ENCODE results near the gene DYNLT5. TPM values are rescaled to one million over a fixed set of nuclear protein-coding genes. Genes with fewer than 3 reads are reported as not detected.
"Not testable (repeated sequence)": the region's sequence is repeated elsewhere in the genome, so short reads cannot be mapped to it uniquely, and the experiment has no call there.

DYNLT5 gene
- total RNA-seq, 1 donor from 2014 or later, result not detected

DNA sequence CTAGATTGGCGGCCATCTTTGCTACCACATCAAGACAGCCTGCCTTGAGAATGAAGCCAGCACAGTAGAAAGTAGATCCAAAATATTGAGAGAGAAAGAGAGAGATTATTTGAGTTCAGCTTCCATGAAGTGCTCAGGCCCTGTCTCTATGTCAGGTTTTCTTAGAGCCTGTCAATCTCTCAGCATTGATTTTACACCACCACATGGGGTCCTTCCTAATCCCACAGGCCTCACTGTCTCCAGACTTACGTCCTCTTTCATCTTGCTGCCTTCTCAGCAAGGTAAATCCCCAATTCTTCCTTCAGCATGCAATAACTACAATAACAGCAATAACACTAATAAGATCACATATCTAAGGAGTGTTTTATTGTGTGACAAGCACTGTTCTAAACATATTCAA is 21.0 kb downstream of the DYNLT5 start:
- DNase-seq (ENCODE audit: low read depth), result no peak
- no peak overlapping the region for H3K4me3 ChIP-seq (ENCODE audit: low read depth, low read length)
- TF ChIP-seq, protein P1, sequence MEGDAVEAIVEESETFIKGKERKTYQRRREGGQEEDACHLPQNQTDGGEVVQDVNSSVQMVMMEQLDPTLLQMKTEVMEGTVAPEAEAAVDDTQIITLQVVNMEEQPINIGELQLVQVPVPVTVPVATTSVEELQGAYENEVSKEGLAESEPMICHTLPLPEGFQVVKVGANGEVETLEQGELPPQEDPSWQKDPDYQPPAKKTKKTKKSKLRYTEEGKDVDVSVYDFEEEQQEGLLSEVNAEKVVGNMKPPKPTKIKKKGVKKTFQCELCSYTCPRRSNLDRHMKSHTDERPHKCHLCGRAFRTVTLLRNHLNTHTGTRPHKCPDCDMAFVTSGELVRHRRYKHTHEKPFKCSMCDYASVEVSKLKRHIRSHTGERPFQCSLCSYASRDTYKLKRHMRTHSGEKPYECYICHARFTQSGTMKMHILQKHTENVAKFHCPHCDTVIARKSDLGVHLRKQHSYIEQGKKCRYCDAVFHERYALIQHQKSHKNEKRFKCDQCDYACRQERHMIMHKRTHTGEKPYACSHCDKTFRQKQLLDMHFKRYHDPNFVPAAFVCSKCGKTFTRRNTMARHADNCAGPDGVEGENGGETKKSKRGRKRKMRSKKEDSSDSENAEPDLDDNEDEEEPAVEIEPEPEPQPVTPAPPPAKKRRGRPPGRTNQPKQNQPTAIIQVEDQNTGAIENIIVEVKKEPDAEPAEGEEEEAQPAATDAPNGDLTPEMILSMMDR (conservative IDR thresholded peaks at IDR 0.05; ENCODE audit: low read depth, low read length), result no peak

DNA sequence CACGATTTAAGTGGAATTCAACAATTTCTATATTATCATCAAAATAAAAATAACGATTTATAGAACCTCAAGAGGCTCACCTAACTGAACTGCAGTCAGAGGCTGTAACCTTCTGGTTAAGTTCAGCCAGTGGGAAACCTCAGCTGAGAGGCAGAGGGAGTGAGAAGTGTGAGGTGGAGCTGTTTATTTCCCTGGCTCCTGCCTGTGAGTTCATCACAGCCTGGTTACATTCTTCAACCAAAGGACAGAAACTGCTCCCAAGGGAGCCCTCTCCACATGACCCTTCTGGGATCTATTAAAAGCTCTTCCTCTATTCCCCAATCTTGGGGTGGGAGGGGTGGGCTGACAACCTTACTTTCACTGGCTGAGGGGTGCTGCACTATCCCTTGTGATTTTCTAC is 22.2 kb downstream of the DYNLT5 start:
- no peak for DNase-seq (ENCODE audit: low read depth)
- no peak overlapping the region for H3K4me3 ChIP-seq (ENCODE audit: low read depth, low read length)
- TF ChIP-seq, protein P1 (conservative IDR thresholded peaks at IDR 0.05; ENCODE audit: low read depth, low read length), result no peak

DNA sequence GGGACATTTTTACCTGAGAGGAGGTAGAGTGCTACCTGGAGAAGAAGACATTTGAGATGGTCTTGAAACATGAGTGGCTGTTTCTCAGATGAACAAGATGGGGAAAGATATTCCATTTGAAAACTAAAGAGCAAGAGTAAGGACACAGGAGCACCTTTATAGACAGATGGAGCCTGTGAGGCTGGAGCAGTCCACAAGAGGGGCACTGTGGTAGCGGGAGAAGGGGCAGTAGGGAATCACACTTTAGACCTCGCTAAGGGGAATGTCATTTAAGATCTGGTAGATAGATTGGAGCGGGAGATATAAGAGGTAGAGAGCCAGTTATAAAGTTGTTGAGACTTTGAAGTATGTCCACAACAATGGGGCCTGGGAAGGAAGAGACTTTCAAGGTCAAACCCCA is 23.4 kb downstream of the DYNLT5 start:
- DNase-seq (ENCODE audit: low read depth), result no peak
- TF ChIP-seq, protein P1 (conservative IDR thresholded peaks at IDR 0.05; ENCODE audit: low read depth, low read length), result no peak
- no peak overlapping the region for H3K4me3 ChIP-seq (ENCODE audit: low read depth, low read length)

DNA sequence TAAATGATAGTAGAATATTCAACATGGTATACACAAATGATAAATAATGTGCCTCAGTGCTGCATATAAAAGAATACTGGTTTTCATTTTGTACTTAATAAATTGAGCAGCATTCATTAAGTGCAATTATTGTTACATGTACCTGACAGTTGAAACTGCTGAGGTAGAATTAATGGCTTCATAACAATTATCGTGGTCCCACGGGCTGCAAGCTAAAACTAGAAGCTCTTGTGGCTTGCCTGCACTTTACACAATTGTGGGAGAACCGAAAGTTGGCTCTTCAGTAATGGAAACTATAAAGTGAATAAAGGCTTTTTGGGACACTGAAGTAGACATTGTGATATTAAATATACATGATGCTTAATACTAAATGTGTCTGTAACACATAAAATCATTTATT is 25.6 kb downstream of the DYNLT5 start:
- no peak for DNase-seq (ENCODE audit: low read depth)
- no peak overlapping the region for H3K4me3 ChIP-seq (ENCODE audit: low read depth, low read length)
- TF ChIP-seq, protein P1 (conservative IDR thresholded peaks at IDR 0.05; ENCODE audit: low read depth, low read length), result no peak

DNA sequence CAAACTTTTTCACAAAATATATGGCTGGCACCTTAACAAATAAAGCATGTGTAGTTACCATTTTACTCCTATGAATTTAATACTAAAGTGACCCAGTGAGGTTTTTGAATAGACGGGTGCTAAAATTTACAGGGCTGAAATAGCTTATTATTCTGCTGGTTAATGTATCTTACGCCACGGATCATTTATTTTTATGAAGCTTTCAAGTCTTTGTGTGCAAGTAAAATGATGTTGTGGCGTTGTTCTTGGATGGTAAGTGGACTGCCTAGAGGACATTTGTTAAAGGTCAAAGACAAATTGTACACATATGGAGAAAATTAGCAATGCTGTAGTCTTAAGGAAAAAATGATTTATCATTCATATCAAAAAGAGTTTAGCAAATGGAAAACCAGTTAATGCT is 26.0 kb downstream of the DYNLT5 start:
- TF ChIP-seq, protein P1 (conservative IDR thresholded peaks at IDR 0.05; ENCODE audit: low read depth, low read length), result no peak
- DNase-seq (ENCODE audit: low read depth), result no peak
- no peak overlapping the region for H3K4me3 ChIP-seq (ENCODE audit: low read depth, low read length)

DNA sequence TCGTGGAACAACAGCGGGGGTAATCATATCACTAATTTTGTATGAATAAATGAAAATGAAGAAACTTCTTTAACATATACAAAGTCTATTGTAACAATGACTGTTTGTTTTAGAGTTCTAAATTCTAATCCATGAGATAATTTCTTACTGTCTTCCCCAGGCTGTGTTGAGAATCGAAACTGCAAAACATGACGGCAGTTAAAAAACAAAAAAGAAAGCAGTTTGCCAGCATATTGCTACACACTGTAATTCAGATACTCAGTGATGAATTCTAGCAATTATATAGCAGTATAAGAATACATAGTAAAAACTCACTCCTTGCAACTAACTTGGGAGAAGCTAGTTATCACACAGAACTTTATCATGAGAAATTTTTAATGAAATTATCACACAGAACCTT is 26.7 kb downstream of the DYNLT5 start:
- DNase-seq (ENCODE audit: low read depth), result no peak

DNA sequence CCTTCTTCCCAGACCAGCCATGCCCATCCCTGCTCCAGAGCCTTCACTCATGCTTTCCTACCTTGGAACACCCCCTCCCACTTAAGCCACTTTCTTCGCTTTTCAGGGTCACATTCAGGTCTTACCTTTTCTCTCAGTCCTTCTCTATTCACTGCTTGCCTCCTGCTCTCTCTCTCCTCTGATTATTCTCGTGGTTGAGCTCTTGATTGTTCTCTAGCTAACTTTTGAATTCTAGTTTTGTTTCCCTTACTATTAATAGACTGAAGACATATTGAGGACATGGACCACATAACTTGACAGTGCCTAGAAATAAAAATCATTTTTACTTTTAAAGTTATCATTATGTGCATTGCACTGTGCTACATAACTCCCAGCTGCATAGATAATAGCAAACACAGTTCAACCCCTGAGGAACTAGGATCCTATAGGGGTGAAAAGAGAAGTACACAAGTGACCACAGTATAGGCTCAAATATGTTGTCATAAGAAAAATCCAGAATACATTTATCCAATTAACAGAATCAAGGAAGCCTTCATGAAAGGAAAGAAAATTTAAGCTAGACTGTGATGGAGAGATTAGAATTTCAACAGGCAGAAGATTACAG is 27.3 kb downstream of the DYNLT5 start:
- no peak overlapping the region for H3K4me3 ChIP-seq (ENCODE audit: low read depth, low read length)
- TF ChIP-seq, protein P1 (conservative IDR thresholded peaks at IDR 0.05; ENCODE audit: low read depth, low read length), result no peak
- DNase-seq (ENCODE audit: low read depth), result no peak

More for the DNA sequence above, 26.7 kb downstream of the DYNLT5 start:
- TF ChIP-seq, protein P1 (conservative IDR thresholded peaks at IDR 0.05; ENCODE audit: low read depth, low read length), result no peak
- H3K4me3 ChIP-seq (ENCODE audit: low read depth, low read length), result no peak overlapping the region

DNA sequence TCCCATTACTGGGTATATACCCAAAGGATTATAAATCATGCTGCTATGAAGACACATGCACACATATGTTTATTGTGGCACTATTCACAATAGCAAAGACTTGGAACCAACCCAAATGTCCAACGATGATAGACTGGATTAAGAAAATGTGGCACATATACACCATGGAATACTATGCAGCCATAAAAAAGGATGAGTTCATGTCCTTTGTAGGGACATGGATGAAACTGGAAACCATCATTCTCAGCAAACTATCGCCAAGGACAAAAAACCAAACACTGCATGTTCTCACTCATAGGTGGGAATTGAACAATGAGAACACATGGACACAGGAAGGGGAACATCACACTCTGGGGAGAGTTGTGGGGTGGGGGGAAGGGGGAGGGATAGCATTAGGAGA is 33.5 kb downstream of the DYNLT5 start:
- not testable (repeated sequence) for DNase-seq (ENCODE audit: low read depth)

More for the DNA sequence above, 33.5 kb downstream of the DYNLT5 start:
- H3K4me3 ChIP-seq (ENCODE audit: low read depth, low read length), result not testable (repeated sequence)

Data from epithelial cell of proximal tubule (primary cell).